GM12873 (cell line): Measurements from ENCODE around the gene MEF2B.

Source experiments
- TF ChIP-seq, protein P1 (sequence below): IDR thresholded peaks from 2 replicates; pipeline ENCODE4 v1.5.1; 2012; ENCODE audit warnings: low read depth, mild to moderate bottlenecking, moderate library complexity, low read length, control low read depth; ENCODE audit not compliant: insufficient read depth; ENCODE audit errors: missing control alignments

MEF2B gene

GRCh38 chr19:19139876-19140229 is 30.2 kb downstream of the MEF2B start:
- TF ChIP-seq, protein P1, sequence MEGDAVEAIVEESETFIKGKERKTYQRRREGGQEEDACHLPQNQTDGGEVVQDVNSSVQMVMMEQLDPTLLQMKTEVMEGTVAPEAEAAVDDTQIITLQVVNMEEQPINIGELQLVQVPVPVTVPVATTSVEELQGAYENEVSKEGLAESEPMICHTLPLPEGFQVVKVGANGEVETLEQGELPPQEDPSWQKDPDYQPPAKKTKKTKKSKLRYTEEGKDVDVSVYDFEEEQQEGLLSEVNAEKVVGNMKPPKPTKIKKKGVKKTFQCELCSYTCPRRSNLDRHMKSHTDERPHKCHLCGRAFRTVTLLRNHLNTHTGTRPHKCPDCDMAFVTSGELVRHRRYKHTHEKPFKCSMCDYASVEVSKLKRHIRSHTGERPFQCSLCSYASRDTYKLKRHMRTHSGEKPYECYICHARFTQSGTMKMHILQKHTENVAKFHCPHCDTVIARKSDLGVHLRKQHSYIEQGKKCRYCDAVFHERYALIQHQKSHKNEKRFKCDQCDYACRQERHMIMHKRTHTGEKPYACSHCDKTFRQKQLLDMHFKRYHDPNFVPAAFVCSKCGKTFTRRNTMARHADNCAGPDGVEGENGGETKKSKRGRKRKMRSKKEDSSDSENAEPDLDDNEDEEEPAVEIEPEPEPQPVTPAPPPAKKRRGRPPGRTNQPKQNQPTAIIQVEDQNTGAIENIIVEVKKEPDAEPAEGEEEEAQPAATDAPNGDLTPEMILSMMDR = no peak

- TF ChIP-seq, protein P1 = no peak
Measured at GRCh38 chr19:19138109-19138981, 31.7 kb downstream of the MEF2B start, which contains the start of gene TMEM161A. TSS of gene TMEM161A (minus strand) at chr19:19138478. CDS start at chr19:19138428, 50 bp downstream.

DNA sequence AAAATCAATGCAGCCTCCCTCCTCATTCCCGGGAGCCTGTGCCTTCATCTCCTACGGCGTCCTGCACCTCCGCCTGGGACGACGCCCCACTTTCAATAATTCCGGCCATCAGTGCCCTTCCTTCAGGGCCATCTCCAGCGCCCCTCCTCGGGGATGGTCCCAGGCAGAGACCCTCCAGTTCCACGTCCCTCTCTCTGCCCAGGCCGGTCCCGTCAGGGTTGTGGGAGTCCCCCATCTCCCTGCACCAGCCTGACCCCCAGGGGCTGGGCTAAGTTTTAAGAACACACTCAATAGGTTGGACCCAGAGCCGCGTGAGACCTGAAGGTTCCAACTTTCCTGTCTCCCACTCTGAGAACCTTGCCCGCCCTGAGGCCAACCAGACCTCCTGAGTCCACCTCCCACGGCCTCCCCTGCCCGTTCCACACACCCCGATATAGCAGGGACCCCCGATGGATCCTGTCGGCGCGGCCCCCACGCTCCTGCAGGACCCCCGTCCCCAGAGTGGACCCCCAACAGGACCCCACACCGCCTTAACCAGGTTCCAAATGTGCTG is 32.4 kb downstream of the MEF2B start:
- TF ChIP-seq, protein P1 = no peak

DNA sequence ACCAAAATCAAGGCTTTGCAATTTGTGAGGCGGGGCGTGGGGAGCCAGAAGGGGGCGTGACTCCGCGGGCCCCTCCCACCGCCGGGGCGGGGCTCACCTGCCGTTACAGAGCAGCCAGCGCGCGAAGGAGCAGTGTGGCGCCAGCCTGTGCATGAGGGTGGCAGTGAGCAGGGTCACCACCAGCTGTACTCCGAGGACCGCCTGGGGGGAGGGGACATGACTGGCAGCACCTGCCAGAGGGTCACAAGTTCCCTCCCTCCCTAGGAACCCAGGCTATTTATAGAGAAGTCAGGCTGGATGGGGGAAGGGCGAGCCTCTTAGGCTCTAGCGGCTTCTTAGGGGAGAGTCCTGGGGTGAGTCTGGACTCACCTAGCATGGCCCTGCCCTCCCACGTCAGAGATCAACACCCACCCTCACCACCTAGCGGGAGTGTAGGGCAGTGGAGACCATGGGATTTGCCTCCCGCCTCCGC is 35.3 kb downstream of the MEF2B start:
- TF ChIP-seq, protein P1 = no peak

- TF ChIP-seq, protein P1 = no peak
Measured at GRCh38 chr19:19133985-19134384, 36.1 kb downstream of the MEF2B start.

GRCh38 chr19:19132912-19133311 is 37.2 kb downstream of the MEF2B start:
- TF ChIP-seq, protein P1 = no peak

- TF ChIP-seq, protein P1 = no peak
Measured at GRCh38 chr19:19131989-19132388, 38.1 kb downstream of the MEF2B start.
